IgD-negative memory B cell (primary cell): ENCODE results near the gene CD69. TPM values are rescaled to one million over a fixed set of nuclear protein-coding genes. Genes with fewer than 3 reads are reported as not detected.
"Not testable (repeated sequence)": the region's sequence is repeated elsewhere in the genome, so short reads cannot be mapped to it uniquely, and the experiment has no call there.

ENCODE experiments used
- H3K27ac Mint-ChIP-seq, 3 donors: one replicate each; pipeline ENCODE4 v1.8.0; 2020 to 2022; ENCODE audit warnings: mild to moderate bottlenecking in 3 of 3, mixed read lengths in 3 of 3, moderate library complexity in 1 of 3
- H3K27me3 Mint-ChIP-seq: one replicate; pipeline ENCODE4 v1.8.0; 2021; ENCODE audit warnings: mixed read lengths
- H3K36me3 Mint-ChIP-seq: one replicate; pipeline ENCODE4 v1.8.0; 2020; ENCODE audit warnings: mild to moderate bottlenecking, mixed read lengths
- H3K4me1 Mint-ChIP-seq, 3 donors: one replicate each; pipeline ENCODE4 v1.8.0; 2020 to 2022; ENCODE audit warnings: mixed read lengths in 3 of 3, mild to moderate bottlenecking in 1 of 3
- H3K4me3 Mint-ChIP-seq, 4 donors: one replicate each; pipeline ENCODE4 v1.8.0; 2020 to 2022; ENCODE audit warnings: mild to moderate bottlenecking in 4 of 4, mixed read lengths in 4 of 4, moderate library complexity in 3 of 4
- H3K9me3 Mint-ChIP-seq, 3 donors: one replicate each; pipeline ENCODE4 v1.8.0; 2020 to 2021; ENCODE audit warnings: mixed read lengths in 3 of 3, mild to moderate bottlenecking in 1 of 3
- polyA plus RNA-seq: library from polyadenylated mRNA; unstranded; fragments of 300-500 nt; fragmentation: Illumina TruSeq; gene quantifications from one replicate; pipeline ENCODE4 v1.2.3, GENCODE V29; 2021

CD69 gene
- polyA plus RNA-seq, 1 donor from 2014 or later, result 177 TPM

GRCh38 chr12:9745199-9745598 is 15.5 kb downstream of the CD69 start:
- H3K9me3 Mint-ChIP-seq, result peaks cover 0 to 2% (median 0%) of the 10 kb centered on the region in 3 donors
- H3K4me3 Mint-ChIP-seq, result no peak overlapping the region
- peaks cover 33 to 35% (median 34%) of the 10 kb centered on the region in 3 donors for H3K4me1 Mint-ChIP-seq
- H3K27ac Mint-ChIP-seq, result peak overlapping the region in 1 of 3 donors; percentile 79
- peaks cover 2% of the 10 kb centered on the region for H3K27me3 Mint-ChIP-seq
- no peaks in the 10 kb centered on the region for H3K36me3 Mint-ChIP-seq

- Mint-ChIP-seq H3K27ac (peak overlapping the region; percentile 1 to 94 (median 88)), H3K4me1 (peaks cover 30 to 46% (median 41%) of the 10 kb centered on the region in 3 donors), H3K9me3 (peaks cover 0 to 2% (median 0%) of the 10 kb centered on the region in 3 donors), H3K36me3 (no peaks in the 10 kb centered on the region), H3K4me3 (peak overlapping the region; percentile 46 to 93 (median 74)), H3K27me3 (peaks cover 2% of the 10 kb centered on the region)
These were observed 18.0 kb downstream of the CD69 start for GRCh38 chr12:9742661-9743060.

GRCh38 chr12:9741726-9742125 is 19.0 kb downstream of the CD69 start:
- Mint-ChIP-seq H3K36me3 (no peaks in the 10 kb centered on the region), H3K9me3 (peaks cover 0 to 2% (median 0%) of the 10 kb centered on the region in 3 donors), H3K27me3 (peaks cover 2% of the 10 kb centered on the region), H3K4me3 (peak overlapping the region; percentile 24 to 71 (median 65)), H3K4me1 (peaks cover 38 to 54% (median 49%) of the 10 kb centered on the region in 3 donors), H3K27ac (peak overlapping the region; percentile 64 to 94 (median 92))

- H3K9me3 Mint-ChIP-seq, result peaks cover 0 to 3% (median 2%) of the 10 kb centered on the region in 3 donors
- H3K27me3 Mint-ChIP-seq, result peaks cover 2% of the 10 kb centered on the region
- peak overlapping the region; percentile 28 to 99 (median 95) for H3K27ac Mint-ChIP-seq
- H3K36me3 Mint-ChIP-seq, result no peaks in the 10 kb centered on the region
- peak overlapping the region; percentile 74 to 92 (median 88) for H3K4me3 Mint-ChIP-seq
- H3K4me1 Mint-ChIP-seq, result peaks cover 47 to 61% (median 59%) of the 10 kb centered on the region in 3 donors
These were observed 20.5 kb downstream of the CD69 start for GRCh38 chr12:9740106-9740750.

- not testable (repeated sequence) for H3K9me3 Mint-ChIP-seq, H3K36me3 Mint-ChIP-seq, H3K27me3 Mint-ChIP-seq
- Mint-ChIP-seq H3K27ac (peak overlapping the region; percentile 28 to 99 (median 95)), H3K4me1 (peaks cover 41 to 57% (median 55%) of the 10 kb centered on the region in 3 donors), H3K4me3 (peak overlapping the region in 2 of 4 donors; percentile 74 to 90)
These were observed 21.1 kb downstream of the CD69 start for GRCh38 chr12:9739404-9740105.

GRCh38 chr12:9738905-9739304 is 21.8 kb downstream of the CD69 start:
- H3K4me1 Mint-ChIP-seq, result peaks cover 41 to 60% (median 58%) of the 10 kb centered on the region in 3 donors
- not testable (repeated sequence) for H3K9me3 Mint-ChIP-seq, H3K36me3 Mint-ChIP-seq, H3K27me3 Mint-ChIP-seq
- peak overlapping the region in 3 of 4 donors; percentile 31 to 59 (median 58) for H3K4me3 Mint-ChIP-seq
- H3K27ac Mint-ChIP-seq, result peak overlapping the region in 1 of 3 donors; percentile 22

GRCh38 chr12:9736936-9737705 is 23.6 kb downstream of the CD69 start:
- Mint-ChIP-seq H3K27me3 (no peaks in the 10 kb centered on the region), H3K36me3 (no peaks in the 10 kb centered on the region), H3K9me3 (peaks cover 0 to 3% (median 2%) of the 10 kb centered on the region in 3 donors), H3K4me3 (peak overlapping the region; percentile 38 to 85 (median 70)), H3K4me1 (peaks cover 43 to 52% (median 48%) of the 10 kb centered on the region in 3 donors), H3K27ac (peak overlapping the region; percentile 40 to 92 (median 47))

GRCh38 chr12:9735601-9736000 is 25.1 kb downstream of the CD69 start:
- peak overlapping the region in 2 of 3 donors; percentile 2 to 6 for H3K27ac Mint-ChIP-seq
- H3K9me3 Mint-ChIP-seq, result peaks cover 0 to 3% (median under 1%) of the 10 kb centered on the region in 3 donors
- peaks cover 33 to 43% (median 41%) of the 10 kb centered on the region in 3 donors for H3K4me1 Mint-ChIP-seq
- no peaks in the 10 kb centered on the region for H3K36me3 Mint-ChIP-seq
- peak overlapping the region; percentile 5 to 76 (median 38) for H3K4me3 Mint-ChIP-seq
- H3K27me3 Mint-ChIP-seq, result no peaks in the 10 kb centered on the region

GRCh38 chr12:9732921-9733461 is 27.7 kb downstream of the CD69 start, which contains the start of gene CLECL1:
TSS of gene CLECL1 (minus strand) at chr12:9733097.
- peaks cover 0 to 3% (median 0%) of the 10 kb centered on the region in 3 donors for H3K9me3 Mint-ChIP-seq
- peak within 1 kb of the TSS; percentile 92 to 96 (median 95) for H3K27ac Mint-ChIP-seq
- peaks cover under 1% of the 10 kb centered on the region for H3K36me3 Mint-ChIP-seq
- no peaks in the 10 kb centered on the region for H3K27me3 Mint-ChIP-seq
- H3K4me3 Mint-ChIP-seq, result peak within 1 kb of the TSS; percentile 95 to 97 (median 96)
- H3K4me1 Mint-ChIP-seq, result peaks cover 33 to 37% (median 34%) of the 10 kb centered on the region in 3 donors

- Mint-ChIP-seq H3K27me3 (no peaks in the 10 kb centered on the region), H3K9me3 (peaks cover 0 to 3% (median 0%) of the 10 kb centered on the region in 3 donors), H3K27ac (peak overlapping the region; percentile 92 to 93 (median 93)), H3K4me3 (peak overlapping the region; percentile 95 to 97 (median 96)), H3K4me1 (peaks cover 30 to 33% (median 31%) of the 10 kb centered on the region in 3 donors), H3K36me3 (peaks cover 2% of the 10 kb centered on the region)
These were observed 28.9 kb downstream of the CD69 start for GRCh38 chr12:9731797-9732196.

- H3K4me1 Mint-ChIP-seq, result peaks cover 26 to 32% (median 28%) of the 10 kb centered on the region in 3 donors
- peaks cover 2% of the 10 kb centered on the region for H3K36me3 Mint-ChIP-seq
These were observed 29.3 kb downstream of the CD69 start for GRCh38 chr12:9731393-9731792.

GRCh38 chr12:9730591-9730990 is 30.1 kb downstream of the CD69 start:
- Mint-ChIP-seq H3K27me3 (no peaks in the 10 kb centered on the region), H3K4me1 (peaks cover 25 to 31% (median 30%) of the 10 kb centered on the region in 3 donors), H3K27ac (peak overlapping the region; percentile 92 to 93 (median 93)), H3K9me3 (peaks cover 0 to under 1% (median 0%) of the 10 kb centered on the region in 3 donors), H3K4me3 (peak overlapping the region; percentile 95 to 97 (median 96)), H3K36me3 (peaks cover 3% of the 10 kb centered on the region)

More at GRCh38 chr12:9731393-9731792, 29.3 kb downstream of the CD69 start:
- H3K9me3 Mint-ChIP-seq, result peaks cover 0 to 3% (median 0%) of the 10 kb centered on the region in 3 donors
- H3K4me3 Mint-ChIP-seq, result peak overlapping the region; percentile 95 to 97 (median 96)
- H3K27ac Mint-ChIP-seq, result peak overlapping the region; percentile 92 to 93 (median 93)
- H3K27me3 Mint-ChIP-seq, result no peaks in the 10 kb centered on the region

- H3K27me3 Mint-ChIP-seq, result no peaks in the 10 kb centered on the region
- no peaks in the 10 kb centered on the region for H3K9me3 Mint-ChIP-seq
- H3K4me3 Mint-ChIP-seq, result peak overlapping the region; percentile 95 to 97 (median 96)
- peak overlapping the region; percentile 83 to 93 (median 92) for H3K27ac Mint-ChIP-seq
- peaks cover 4% of the 10 kb centered on the region for H3K36me3 Mint-ChIP-seq
- peaks cover 29 to 35% (median 30%) of the 10 kb centered on the region in 3 donors for H3K4me1 Mint-ChIP-seq
These were observed 30.7 kb downstream of the CD69 start for GRCh38 chr12:9730011-9730410.

- Mint-ChIP-seq H3K27me3 (no peaks in the 10 kb centered on the region), H3K36me3 (peaks cover 4% of the 10 kb centered on the region), H3K9me3 (no peaks in the 10 kb centered on the region), H3K4me1 (peaks cover 35 to 43% (median 35%) of the 10 kb centered on the region in 3 donors), H3K4me3 (peak overlapping the region; percentile 95 to 97 (median 96)), H3K27ac (peak overlapping the region in 2 of 3 donors; percentile 83)
These were observed 31.6 kb downstream of the CD69 start for GRCh38 chr12:9729082-9729481.
